A673 (cell line): ENCODE data around the gene RASGEF1C. TPM values are rescaled to one million over a fixed set of nuclear protein-coding genes. Genes with fewer than 3 reads are reported as not detected.

Experiments
- BruUV-seq: library from RNA; stranded (reverse); fragments of 400-500 nt; replicated peaks from 2 replicates; lab custom pipeline; 2021; lab: Mats Ljungman, UMichigan
- CTCF ChIA-PET: fragments of 300-600 bp; sonication (Branson Sonifier 250); formaldehyde crosslinking; loops from one replicate; lab custom pipeline; 2022; ENCODE audit warnings: antibody characterized with exemption; lab: Charles Lee
- POLR2A ChIA-PET: fragments of 300-600 bp; sonication (Branson Sonifier 250); formaldehyde crosslinking; loops from one replicate; lab custom pipeline; 2022; ENCODE audit warnings: antibody characterized with exemption; ENCODE audit not compliant: low non-redundant PET; lab: Charles Lee
- DNase-seq: peaks from one replicate; pipeline ENCODE4 v3.0.0-alpha.2; 2015; ENCODE audit warnings: low spot score
- H3K27ac ChIP-seq: fragments of 200-600 bp; sonication (generic); 2 replicates; pipeline ENCODE4 v1.5.1; 2016; ENCODE audit warnings: mixed run types, low read depth, mild to moderate bottlenecking, mixed read lengths, antibody characterized with exemption, low read length; ENCODE audit not compliant: poor library complexity, severe bottlenecking
- H3K27me3 ChIP-seq: fragments of 200-600 bp; sonication (generic); replicated peaks from 2 replicates; pipeline ENCODE4 v1.6.1; 2017; ENCODE audit warnings: mixed run types, low read depth, mild to moderate bottlenecking, mixed read lengths, antibody characterized with exemption, low read length; ENCODE audit not compliant: insufficient read depth, poor library complexity
- H3K36me3 ChIP-seq: fragments of 200-600 bp; sonication (generic); 2 replicates; pipeline ENCODE4 v1.6.1; 2016; ENCODE audit warnings: mixed run types, mild to moderate bottlenecking, mixed read lengths, antibody characterized with exemption, low read length; ENCODE audit not compliant: insufficient read depth, poor library complexity, severe bottlenecking
- H3K4me1 ChIP-seq: fragments of 200-600 bp; sonication (generic); 2 replicates; pipeline ENCODE4 v1.6.1; 2017; ENCODE audit warnings: mixed run types, mild to moderate bottlenecking, mixed read lengths, antibody characterized with exemption, low read length; ENCODE audit not compliant: insufficient read depth, poor library complexity, severe bottlenecking
- H3K4me3 ChIP-seq: fragments of 200-600 bp; sonication (generic); 2 replicates; pipeline ENCODE4 v1.5.1; 2016; ENCODE audit warnings: low read depth, mixed run types, mild to moderate bottlenecking, mixed read lengths, low read length; ENCODE audit not compliant: poor library complexity, severe bottlenecking
- H3K9me3 ChIP-seq: fragments of 200-600 bp; sonication (generic); 2 replicates; pipeline ENCODE4 v1.6.1; 2016; ENCODE audit warnings: mixed run types, low read depth, mild to moderate bottlenecking, mixed read lengths, antibody characterized with exemption, low read length; ENCODE audit not compliant: poor library complexity, severe bottlenecking
- CTCF ChIP-seq: fragments of 300-800, 200-600 bp; sonication (generic); conservative IDR thresholded peaks from 2 replicates; pipeline ENCODE4 v1.5.1; 2017; ENCODE audit warnings: low read depth, mild to moderate bottlenecking, antibody characterized with exemption, low read length, moderate library complexity, mixed read lengths
- EZH2 ChIP-seq: fragments of 200-600 bp; sonication (generic); IDR thresholded peaks from 2 replicates; pipeline ENCODE4 v1.6.1; 2017; ENCODE audit warnings: borderline replicate concordance, low read depth, mild to moderate bottlenecking, mixed read lengths, antibody characterized with exemption, low read length; ENCODE audit not compliant: poor library complexity, severe bottlenecking
- intact Hi-C: fragments of 100-400 bp; cut with micrococcal nuclease; formaldehyde crosslinking; loops from one replicate; pipeline ENCODE4 v1.10.0; 2022; ENCODE audit not compliant: unreplicated experiment
- total RNA-seq: library from RNA; stranded (reverse); gene quantifications from 2 replicates; pipeline ENCODE4 v1.2.3, GENCODE V29; 2021

Gene RASGEF1C
- total RNA-seq, 1 experiment from 2014 or later: not detected

DNA sequence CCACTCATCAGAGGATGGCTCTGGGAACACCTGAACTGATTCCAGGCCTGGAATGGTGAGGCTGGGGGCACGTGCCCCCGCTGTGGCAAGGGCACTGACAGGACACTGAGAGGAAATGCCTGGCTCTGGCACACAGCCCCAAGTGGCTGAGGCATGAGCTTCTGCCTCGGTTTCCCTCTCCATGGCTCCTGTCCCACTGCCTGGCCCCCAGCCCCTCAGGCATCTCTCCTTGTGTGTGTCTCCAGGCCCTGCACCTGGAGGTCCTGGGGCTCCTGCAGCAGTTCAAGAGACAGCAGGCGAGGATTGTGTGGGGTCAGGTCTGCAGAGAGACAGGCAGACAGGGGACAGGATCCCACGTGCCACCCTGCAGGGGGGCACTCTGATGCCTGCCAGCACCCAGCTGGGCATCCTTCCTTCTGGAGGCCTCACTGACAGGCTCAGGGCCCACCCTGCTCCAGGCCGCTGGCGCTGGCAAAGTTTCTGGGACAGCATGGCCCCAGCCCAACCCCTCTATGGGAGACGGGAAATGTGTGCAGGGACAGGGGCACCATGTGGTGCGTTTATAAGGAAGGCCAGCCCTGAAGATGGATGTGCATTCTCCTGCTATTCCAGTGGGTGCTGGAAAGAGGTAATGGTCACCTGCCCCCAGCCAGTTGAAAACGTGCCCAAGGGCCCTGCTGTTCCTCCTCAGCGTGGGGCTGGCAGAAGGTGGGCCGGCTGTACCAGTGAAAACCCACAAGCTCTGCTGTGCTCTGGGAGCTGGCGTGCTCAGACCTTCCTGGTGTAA is 66.0 kb downstream of the RASGEF1C start:
- intact Hi-C loops: no loop called here
- H3K9me3 ChIP-seq: no peaks in the 10 kb centered on the region
- no peaks in the 10 kb centered on the region for H3K36me3 ChIP-seq
- no peak for DNase-seq
- TF ChIP-seq EZH2 (no peak), CTCF (no peak)
- BruUV-seq: no TSS peak
- H3K27ac ChIP-seq: no peak overlapping the region
- H3K4me1 ChIP-seq: no peaks in the 10 kb centered on the region
- ChIA-PET POLR2A (no interaction called here), CTCF (no interaction called here)
- H3K27me3 ChIP-seq: peaks cover 10% of the 10 kb centered on the region
- H3K4me3 ChIP-seq: no peak overlapping the region

- no peak for DNase-seq
- no peaks in the 10 kb centered on the region for H3K36me3 ChIP-seq
- TF ChIP-seq EZH2 (no peak), CTCF (no peak)
- intact Hi-C loops: no loop called here
- BruUV-seq: no TSS peak
- ChIA-PET POLR2A (no interaction called here), CTCF (no interaction called here)
- no peak overlapping the region for H3K27ac ChIP-seq
- peaks cover 8% of the 10 kb centered on the region for H3K27me3 ChIP-seq
- H3K4me3 ChIP-seq: no peak overlapping the region
- no peaks in the 10 kb centered on the region for H3K9me3 ChIP-seq
- no peaks in the 10 kb centered on the region for H3K4me1 ChIP-seq
These were observed 66.8 kb downstream of the RASGEF1C start for GRCh38 chr5:180142021-180142765.

DNA sequence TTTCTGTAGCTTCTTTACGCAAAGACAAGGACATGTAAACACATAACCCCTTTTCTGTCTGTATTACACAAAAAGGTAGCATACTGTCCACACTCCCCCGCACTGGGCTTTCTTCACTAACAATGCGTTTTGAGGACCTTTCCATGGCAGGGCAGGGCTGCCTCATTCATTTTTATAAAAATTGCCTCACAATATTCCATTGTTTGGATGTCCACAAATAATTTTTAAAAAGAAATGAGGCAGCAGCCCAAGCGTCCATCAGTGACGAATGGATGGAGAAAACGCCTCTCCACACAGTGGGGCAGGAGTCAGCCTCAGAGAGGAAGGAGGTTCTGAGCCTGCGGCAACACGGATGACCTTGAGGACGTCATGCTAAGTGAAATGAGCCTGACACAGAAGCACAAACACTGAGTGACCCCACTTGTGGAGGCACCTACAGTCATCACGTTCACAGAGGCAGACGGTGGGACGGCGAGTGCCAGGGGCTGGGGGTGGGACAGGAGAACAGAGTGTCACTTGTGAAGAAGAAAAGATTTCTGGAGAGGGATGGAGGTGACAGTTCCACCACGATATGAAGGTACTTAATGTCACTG is 67.8 kb downstream of the RASGEF1C start:
- POLR2A ChIA-PET: no interaction called here
- no TSS peak for BruUV-seq
- no peak overlapping the region for H3K27ac ChIP-seq
- H3K9me3 ChIP-seq: no peaks in the 10 kb centered on the region
- TF ChIP-seq EZH2 (no peak), CTCF (no peak)
- H3K4me3 ChIP-seq: no peak overlapping the region
- DNase-seq: no peak
- intact Hi-C loops: no loop called here
- no peaks in the 10 kb centered on the region for H3K36me3 ChIP-seq
- H3K4me1 ChIP-seq: no peaks in the 10 kb centered on the region
- CTCF ChIA-PET: no interaction called here
- H3K27me3 ChIP-seq: peaks cover 6% of the 10 kb centered on the region
